ENCODE data around the gene TGDS. TPM values are rescaled to one million over a fixed set of nuclear protein-coding genes. Genes with fewer than 3 reads are reported as not detected.
"Not testable (repeated sequence)": the region's sequence is repeated elsewhere in the genome, so short reads cannot be mapped to it uniquely, and the experiment has no call there.

Gene TGDS
- total RNA-seq, 1 donor from 2014 or later: 9.5 TPM

DNA sequence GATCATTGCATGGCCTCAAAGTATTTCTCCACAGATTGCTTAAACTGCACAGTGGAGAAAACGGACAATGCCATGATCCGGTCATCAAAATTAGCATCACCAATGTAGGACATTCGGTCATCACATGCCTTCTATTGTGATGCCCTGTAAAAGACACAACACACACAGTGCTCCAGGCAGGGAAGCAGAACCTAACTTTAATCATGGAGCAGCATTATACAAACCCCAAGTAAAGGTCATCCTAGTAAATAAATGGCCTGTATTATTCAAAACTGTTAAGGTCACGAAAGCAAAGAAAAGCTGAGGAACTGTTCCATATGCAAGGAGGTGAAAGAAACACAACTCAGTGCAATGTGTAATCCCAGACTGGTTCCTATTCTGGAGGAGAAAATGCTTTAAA lies 42.2 kb downstream of the TGDS start:
- DNase-seq (ENCODE audit: low read depth in 2 of 2): no peak

- DNase-seq (ENCODE audit: low read depth in 2 of 2): no peak
These were observed 43.9 kb downstream of the TGDS start for GRCh38 chr13:94552095-94552494.

GRCh38 chr13:94550062-94550738 lies 45.8 kb downstream of the TGDS start:
- peak in 1 of 2 donors; percentile 50 for DNase-seq (ENCODE audit: low read depth in 2 of 2)

GRCh38 chr13:94549232-94550061 lies 46.5 kb downstream of the TGDS start:
- peak; percentile 89 to 91 for DNase-seq (ENCODE audit: low read depth in 2 of 2)

DNA sequence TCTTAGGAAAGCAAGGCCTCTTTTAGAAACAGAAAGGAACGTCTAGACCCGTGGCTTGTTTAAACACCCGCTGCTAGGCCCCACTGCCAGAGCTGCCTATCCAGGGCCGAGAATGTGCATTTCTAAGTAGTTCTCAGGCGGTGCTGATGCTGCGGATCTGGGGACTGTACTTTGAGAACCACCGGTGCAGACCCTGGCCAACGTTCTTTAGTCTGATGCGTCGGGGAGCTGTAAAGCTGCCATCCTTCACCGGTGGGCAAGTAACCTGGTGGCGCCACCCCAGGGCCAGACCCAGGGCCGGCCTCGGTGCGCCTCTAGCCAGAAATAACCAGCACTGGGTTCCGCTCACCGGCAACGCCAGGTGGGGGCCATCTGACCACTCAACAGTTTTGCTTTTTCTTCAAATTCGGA lies 47.1 kb downstream of the TGDS start:
- DNase-seq (ENCODE audit: low read depth in 2 of 2): peak in 1 of 2 donors; percentile 34

DNA sequence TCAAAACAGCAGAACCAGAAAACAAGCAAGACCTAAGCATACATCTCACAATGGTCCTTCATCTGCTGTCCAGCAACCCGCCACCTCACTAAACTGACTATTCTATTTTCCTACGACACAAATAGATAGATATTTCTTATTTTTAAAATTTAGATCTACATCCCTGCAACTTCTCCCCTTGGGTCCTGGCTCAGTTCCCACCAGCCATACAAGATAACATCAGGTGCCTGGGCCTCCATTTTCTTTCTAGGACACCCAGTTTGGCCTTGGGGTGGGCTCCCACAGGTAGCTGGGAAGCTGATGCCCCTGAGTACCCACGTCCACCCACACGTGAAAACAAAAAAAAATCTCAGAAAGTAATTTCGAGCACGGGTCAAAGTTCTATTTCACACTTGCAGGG lies 47.6 kb downstream of the TGDS start:
- DNase-seq (ENCODE audit: low read depth in 2 of 2): no peak

GRCh38 chr13:94546061-94546839 lies 49.7 kb downstream of the TGDS start:
- no peak for DNase-seq (ENCODE audit: low read depth in 2 of 2)

DNA sequence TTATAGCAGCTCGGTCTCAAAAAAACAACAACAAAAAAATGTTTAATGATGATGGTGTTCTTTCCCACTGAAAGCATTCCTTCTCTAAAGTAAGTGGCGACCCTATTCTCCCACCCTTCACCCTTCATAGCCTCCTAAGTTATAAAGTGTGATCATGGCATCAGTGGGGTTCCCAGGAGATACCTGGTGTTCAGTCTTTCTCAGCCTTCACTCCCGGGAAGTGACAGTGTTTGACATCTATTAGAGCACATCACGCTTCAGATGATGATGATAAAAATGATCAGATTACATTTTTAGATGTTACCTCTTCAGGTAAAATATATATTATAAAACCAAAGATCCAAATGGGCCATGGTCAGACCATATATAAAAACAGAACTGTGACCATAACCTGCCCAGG lies 51.0 kb downstream of the TGDS start:
- no peak for DNase-seq (ENCODE audit: low read depth in 2 of 2)

GRCh38 chr13:94542917-94543316 lies 53.0 kb downstream of the TGDS start:
- DNase-seq (ENCODE audit: low read depth in 2 of 2): no peak

GRCh38 chr13:94537740-94538630 lies 58.0 kb downstream of the TGDS start:
- no peak for DNase-seq (ENCODE audit: low read depth in 2 of 2)

DNA sequence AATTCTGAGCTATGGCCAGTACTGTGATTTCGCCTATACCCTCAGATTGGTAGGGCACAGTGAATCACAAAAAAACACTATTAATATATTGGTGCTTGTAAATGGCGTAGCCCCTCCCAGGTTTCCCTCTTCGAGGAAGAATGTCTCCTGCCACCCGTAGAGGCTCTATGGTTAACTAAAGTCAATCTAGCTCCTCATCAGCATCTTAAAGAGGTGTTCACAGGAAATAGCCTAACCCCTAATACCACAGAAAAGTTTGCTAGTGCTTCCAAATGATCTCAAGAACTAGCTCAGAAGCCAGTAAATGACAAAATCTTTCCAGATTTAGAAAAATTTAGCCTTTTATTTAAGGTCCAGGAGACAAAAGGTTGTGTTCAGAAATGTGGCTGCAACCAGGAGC lies 60.2 kb downstream of the TGDS start:
- no peak for DNase-seq (ENCODE audit: low read depth in 2 of 2)

DNA sequence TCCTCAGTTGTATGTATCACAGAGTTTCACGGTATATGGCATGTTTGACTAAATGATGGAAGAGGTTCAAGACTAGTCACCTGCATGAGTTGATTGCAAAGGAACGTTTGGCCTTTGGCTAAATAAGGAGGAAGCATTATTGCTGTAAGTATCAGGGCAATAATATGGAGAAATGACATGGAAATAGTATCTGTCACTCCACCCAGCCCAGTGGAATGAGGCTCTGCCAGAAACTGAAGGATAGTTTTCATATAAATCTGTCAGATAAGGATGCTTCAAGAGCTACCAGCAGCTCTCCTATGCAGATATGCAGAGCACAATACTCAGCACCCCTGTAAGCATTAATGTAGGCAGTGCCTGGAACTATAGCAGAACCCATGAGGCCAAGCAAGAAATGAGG lies 60.7 kb downstream of the TGDS start:
- no peak for DNase-seq (ENCODE audit: low read depth in 2 of 2)

GRCh38 chr13:94534166-94534565 lies 61.8 kb downstream of the TGDS start:
- no peak for DNase-seq (ENCODE audit: low read depth in 2 of 2)

GRCh38 chr13:94532278-94532677 lies 63.7 kb downstream of the TGDS start:
- not testable (repeated sequence) for DNase-seq (ENCODE audit: low read depth in 2 of 2)

- not testable (repeated sequence) for DNase-seq (ENCODE audit: low read depth in 2 of 2)
These were observed 69.0 kb downstream of the TGDS start for GRCh38 chr13:94526956-94527355.

GRCh38 chr13:94525781-94526180 lies 70.2 kb downstream of the TGDS start:
- DNase-seq (ENCODE audit: low read depth in 2 of 2): no peak

GRCh38 chr13:94524407-94524806 lies 71.5 kb downstream of the TGDS start:
- no peak for DNase-seq (ENCODE audit: low read depth in 2 of 2)

Data from lung microvascular endothelial cell (primary cell).